SU-DHL-6 (cell line): ENCODE measurements around the gene ELAVL2.

Experiments used
- H2AFZ ChIP-seq: fragments of 200-600 bp; sonication (generic); 2 replicates; pipeline ENCODE4 v1.6.1; 2014; ENCODE audit warnings: low read depth, mild to moderate bottlenecking, moderate library complexity, mixed read lengths, antibody characterized with exemption, low read length; ENCODE audit not compliant: severe bottlenecking
- H3F3A ChIP-seq: fragments of 200-600 bp; shearing (Covaris generic); 2 replicates; pipeline ENCODE4 v1.6.0; 2016; ENCODE audit warnings: antibody characterized with exemption, mild to moderate bottlenecking; ENCODE audit not compliant: insufficient read depth
- H3K27ac ChIP-seq: fragments of 200-600 bp; sonication (generic); 2 replicates; pipeline ENCODE4 v1.5.1; 2016; ENCODE audit warnings: low read depth, mild to moderate bottlenecking, low read length, moderate library complexity, mixed read lengths
- H3K27me3 ChIP-seq: fragments of 200-600 bp; sonication (generic), shearing (Covaris generic); 2 replicates; pipeline ENCODE4 v1.6.0; 2014; ENCODE audit warnings: mild to moderate bottlenecking, low read length
- H3K36me3 ChIP-seq: fragments of 200-600 bp; sonication (generic); 2 replicates; pipeline ENCODE4 v1.6.1; 2014; ENCODE audit warnings: mild to moderate bottlenecking, low read length, mixed read lengths
- H3K4me2 ChIP-seq: fragments of 300-600, 200-600 bp; shearing (Covaris generic), sonication (generic); 2 replicates; pipeline ENCODE4 v1.6.0; 2014; ENCODE audit warnings: low read length, low read depth, mild to moderate bottlenecking; ENCODE audit not compliant: poor library complexity, severe bottlenecking
- H3K4me3 ChIP-seq: fragments of 200-600 bp; sonication (generic); 2 replicates; pipeline ENCODE4 v1.5.1; 2014; ENCODE audit warnings: antibody characterized with exemption, low read length, mild to moderate bottlenecking, mixed read lengths; ENCODE audit not compliant: insufficient read depth, poor library complexity, severe bottlenecking
- H3K79me2 ChIP-seq: fragments of 200-600 bp; sonication (generic); 2 replicates; pipeline ENCODE4 v1.6.1; 2014; ENCODE audit warnings: mild to moderate bottlenecking, low read length, moderate library complexity; ENCODE audit not compliant: insufficient read depth
- H3K9ac ChIP-seq: fragments of 200-600 bp; sonication (generic); 2 replicates; pipeline ENCODE4 v1.7.0; 2014; ENCODE audit warnings: mild to moderate bottlenecking, low read length
- H3K9me2 ChIP-seq: fragments of 200-600 bp; sonication (generic); replicated peaks from 2 replicates; pipeline ENCODE4 v1.6.1; 2014; ENCODE audit warnings: low read length; ENCODE audit not compliant: insufficient read depth
- H3K9me3 ChIP-seq: fragments of 200-600 bp; sonication (generic); 2 replicates; pipeline ENCODE4 v1.6.1; 2014; ENCODE audit warnings: low read length, mixed read lengths; ENCODE audit not compliant: insufficient read depth
- H4K20me1 ChIP-seq: fragments of 200-600 bp; sonication (generic); 2 replicates; pipeline ENCODE4 v1.6.1; 2014; ENCODE audit warnings: low read depth, mild to moderate bottlenecking, antibody characterized with exemption, low read length, moderate library complexity, mixed read lengths
- CTCF ChIP-seq: fragments of 200-600 bp; sonication (generic); IDR thresholded peaks from one replicate; pipeline ENCODE4 v1.5.1; 2017; ENCODE audit warnings: antibody characterized with exemption, mild to moderate bottlenecking, low read length, moderate library complexity; ENCODE audit not compliant: insufficient read depth, poor library complexity, severe bottlenecking
- EZH2phosphoT487 ChIP-seq: fragments of 200-600 bp; sonication (generic), shearing (Covaris generic); conservative IDR thresholded peaks from 2 replicates; pipeline ENCODE4 v1.6.1; 2018; ENCODE audit warnings: mild to moderate bottlenecking, antibody characterized with exemption, low read length, moderate library complexity, mixed read lengths

Gene ELAVL2

GRCh38 chr9:23658376-23659258 lies 167.4 kb downstream of the ELAVL2 start:
- no peaks in the 10 kb centered on the region for H3K9me3 ChIP-seq
- no peaks in the 10 kb centered on the region for H3K9me2 ChIP-seq
- H3K9ac ChIP-seq = no peak overlapping the region
- H3K36me3 ChIP-seq = no peaks in the 10 kb centered on the region
- H4K20me1 ChIP-seq = no peaks in the 10 kb centered on the region
- H2AFZ ChIP-seq = no peak overlapping the region
- H3K27me3 ChIP-seq = no peaks in the 10 kb centered on the region
- no peak overlapping the region for H3K4me3 ChIP-seq
- no peaks in the 10 kb centered on the region for H3F3A ChIP-seq
- H3K27ac ChIP-seq = no peak overlapping the region
- no peak overlapping the region for H3K4me2 ChIP-seq
- TF ChIP-seq EZH2phosphoT487 = no peak
- TF ChIP-seq CTCF = no peak
- no peaks in the 10 kb centered on the region for H3K79me2 ChIP-seq

- H3K4me2 ChIP-seq = no peak overlapping the region
- H3K4me3 ChIP-seq = no peak overlapping the region
- TF ChIP-seq EZH2phosphoT487 = no peak
- TF ChIP-seq CTCF = no peak
- no peak overlapping the region for H3K27ac ChIP-seq
- H3K79me2 ChIP-seq = no peaks in the 10 kb centered on the region
- no peak overlapping the region for H2AFZ ChIP-seq
- no peaks in the 10 kb centered on the region for H3K27me3 ChIP-seq
- no peaks in the 10 kb centered on the region for H3K9me2 ChIP-seq
- H3K36me3 ChIP-seq = no peaks in the 10 kb centered on the region
- H3K9ac ChIP-seq = no peak overlapping the region
- H3F3A ChIP-seq = no peaks in the 10 kb centered on the region
- H3K9me3 ChIP-seq = no peaks in the 10 kb centered on the region
- H4K20me1 ChIP-seq = no peaks in the 10 kb centered on the region
These were observed 175.0 kb downstream of the ELAVL2 start for GRCh38 chr9:23651051-23651450.

GRCh38 chr9:23648651-23649050 lies 177.4 kb downstream of the ELAVL2 start:
- Histone ChIP-seq H3F3A (no peaks in the 10 kb centered on the region), H3K4me2 (no peak overlapping the region), H3K4me3 (no peak overlapping the region), H2AFZ (no peak overlapping the region), H3K9me3 (no peaks in the 10 kb centered on the region), H3K27ac (no peak overlapping the region), H3K27me3 (no peaks in the 10 kb centered on the region), H3K79me2 (no peaks in the 10 kb centered on the region), H3K9me2 (no peaks in the 10 kb centered on the region), H3K36me3 (no peaks in the 10 kb centered on the region), H4K20me1 (no peaks in the 10 kb centered on the region), H3K9ac (no peak overlapping the region)
- TF ChIP-seq EZH2phosphoT487 (no peak), CTCF (no peak)
